ENCODE measurements around the gene SETBP1. TPM values are rescaled to one million over a fixed set of nuclear protein-coding genes. Genes with fewer than 3 reads are reported as not detected.

Gene SETBP1
- total and polyA plus RNA-seq, 4 donors, result 1.3 to 85.0 (median 24.1) TPM

GRCh38 chr18:44696892-44697291 is 16.2 kb downstream of the SETBP1 start:
- no peaks in the 10 kb centered on the region for H3K36me3 ChIP-seq (ENCODE audit: control insufficient read depth in 1 of 2, insufficient read depth in 2 of 2, low read length in 1 of 2)
- no peak overlapping the region for H3K4me3 ChIP-seq (ENCODE audit: low read length in 2 of 2)
- ATAC-seq (ENCODE audit: low FRiP score) (peak; percentile 39), DNase-seq (no peak)
- intact Hi-C loops (cut with DNase I), result no loop called here
- no peaks in the 10 kb centered on the region for H3K9me3 ChIP-seq (ENCODE audit: control insufficient read depth, low read length)
- WGBS, 2 donors, result 45 to 58% methylated on average over 9 of the region's 9 CpGs
- H3K27ac ChIP-seq (ENCODE audit: low read depth in 1 of 2, low read length in 2 of 2), result no peak overlapping the region
- peaks cover 4 to 8% of the 10 kb centered on the region in 2 donors for H3K4me1 ChIP-seq (ENCODE audit: control insufficient read depth in 1 of 2, insufficient read depth in 2 of 2, low read length in 2 of 2)
- H3K27me3 ChIP-seq (ENCODE audit: control insufficient read depth in 1 of 2, insufficient read depth in 2 of 2, low read length in 1 of 2), result no peaks in the 10 kb centered on the region

GRCh38 chr18:44697315-44697714 is 16.6 kb downstream of the SETBP1 start:
- no peak for ATAC-seq (ENCODE audit: low FRiP score)
- 66 to 79% methylated on average over 2 of the region's 2 CpGs for WGBS, 2 donors

GRCh38 chr18:44698518-44698917 is 17.8 kb downstream of the SETBP1 start:
- Histone ChIP-seq H3K36me3 (ENCODE audit: control insufficient read depth in 1 of 2, insufficient read depth in 2 of 2, low read length in 1 of 2) (no peaks in the 10 kb centered on the region), H3K27ac (ENCODE audit: low read depth in 1 of 2, low read length in 2 of 2) (no peak overlapping the region), H3K9me3 (ENCODE audit: control insufficient read depth, low read length) (no peaks in the 10 kb centered on the region), H3K27me3 (ENCODE audit: control insufficient read depth in 1 of 2, insufficient read depth in 2 of 2, low read length in 1 of 2) (no peaks in the 10 kb centered on the region), H3K4me1 (ENCODE audit: control insufficient read depth in 1 of 2, insufficient read depth in 2 of 2, low read length in 2 of 2) (peaks cover 4 to 8% of the 10 kb centered on the region in 2 donors), H3K4me3 (ENCODE audit: low read length in 2 of 2) (no peak overlapping the region)
- DNase-seq (no peak), ATAC-seq (ENCODE audit: low FRiP score) (no peak)
- intact Hi-C loops (cut with DNase I), result no loop called here
- WGBS, 2 donors, result 96 to 98% methylated on average over 5 of the region's 5 CpGs

More at GRCh38 chr18:44697315-44697714, 16.6 kb downstream of the SETBP1 start:
- no peak for DNase-seq
- intact Hi-C loops (cut with DNase I), result no loop called here
- Histone ChIP-seq H3K36me3 (ENCODE audit: control insufficient read depth in 1 of 2, insufficient read depth in 2 of 2, low read length in 1 of 2) (no peaks in the 10 kb centered on the region), H3K4me3 (ENCODE audit: low read length in 2 of 2) (no peak overlapping the region), H3K27me3 (ENCODE audit: control insufficient read depth in 1 of 2, insufficient read depth in 2 of 2, low read length in 1 of 2) (no peaks in the 10 kb centered on the region), H3K4me1 (ENCODE audit: control insufficient read depth in 1 of 2, insufficient read depth in 2 of 2, low read length in 2 of 2) (peaks cover 4 to 8% of the 10 kb centered on the region in 2 donors), H3K27ac (ENCODE audit: low read depth in 1 of 2, low read length in 2 of 2) (no peak overlapping the region), H3K9me3 (ENCODE audit: control insufficient read depth, low read length) (no peaks in the 10 kb centered on the region)

GRCh38 chr18:44699572-44700261 is 19.0 kb downstream of the SETBP1 start:
- no peaks in the 10 kb centered on the region for H3K36me3 ChIP-seq (ENCODE audit: control insufficient read depth in 1 of 2, insufficient read depth in 2 of 2, low read length in 1 of 2)
- H3K27me3 ChIP-seq (ENCODE audit: control insufficient read depth in 1 of 2, insufficient read depth in 2 of 2, low read length in 1 of 2), result no peaks in the 10 kb centered on the region
- intact Hi-C loops (cut with DNase I), result no loop called here
- 44 to 46% methylated on average over 10 of the region's 10 CpGs for WGBS, 2 donors
- no peaks in the 10 kb centered on the region for H3K9me3 ChIP-seq (ENCODE audit: control insufficient read depth, low read length)
- H3K4me1 ChIP-seq (ENCODE audit: control insufficient read depth in 1 of 2, insufficient read depth in 2 of 2, low read length in 2 of 2), result peaks cover 4 to 8% of the 10 kb centered on the region in 2 donors
- DNase-seq (no peak), ATAC-seq (ENCODE audit: low FRiP score) (no peak)
- H3K27ac ChIP-seq (ENCODE audit: low read depth in 1 of 2, low read length in 2 of 2), result peak overlapping the region; percentile 32 to 58
- H3K4me3 ChIP-seq (ENCODE audit: low read length in 2 of 2), result no peak overlapping the region

- Histone ChIP-seq H3K27ac (ENCODE audit: low read depth in 1 of 2, low read length in 2 of 2) (no peak overlapping the region), H3K27me3 (ENCODE audit: control insufficient read depth in 1 of 2, insufficient read depth in 2 of 2, low read length in 1 of 2) (no peaks in the 10 kb centered on the region), H3K9me3 (ENCODE audit: control insufficient read depth, low read length) (no peaks in the 10 kb centered on the region), H3K4me3 (ENCODE audit: low read length in 2 of 2) (no peak overlapping the region), H3K4me1 (ENCODE audit: control insufficient read depth in 1 of 2, insufficient read depth in 2 of 2, low read length in 2 of 2) (peaks cover 4 to 8% of the 10 kb centered on the region in 2 donors), H3K36me3 (ENCODE audit: control insufficient read depth in 1 of 2, insufficient read depth in 2 of 2, low read length in 1 of 2) (no peaks in the 10 kb centered on the region)
- peak; percentile 59 for ATAC-seq (ENCODE audit: low FRiP score)
- intact Hi-C loops (cut with DNase I), result no loop called here
- 35 to 37% methylated on average over 5 of the region's 5 CpGs for WGBS, 2 donors
- DNase-seq, result no peak
Measured at GRCh38 chr18:44700652-44701051, 20.0 kb downstream of the SETBP1 start.

- H3K4me3 ChIP-seq (ENCODE audit: low read length in 2 of 2), result no peak overlapping the region
- intact Hi-C loops (cut with DNase I), result no loop called here
- 87% methylated on average over 10 of the region's 10 CpGs for WGBS, 2 donors
- ATAC-seq (ENCODE audit: low FRiP score) (no peak), DNase-seq (no peak)
- no peaks in the 10 kb centered on the region for H3K27me3 ChIP-seq (ENCODE audit: control insufficient read depth in 1 of 2, insufficient read depth in 2 of 2, low read length in 1 of 2)
- H3K4me1 ChIP-seq (ENCODE audit: control insufficient read depth in 1 of 2, insufficient read depth in 2 of 2, low read length in 2 of 2), result peaks cover 2 to 6% of the 10 kb centered on the region in 2 donors
- no peaks in the 10 kb centered on the region for H3K9me3 ChIP-seq (ENCODE audit: control insufficient read depth, low read length)
- H3K27ac ChIP-seq (ENCODE audit: low read depth in 1 of 2, low read length in 2 of 2), result no peak overlapping the region
- H3K36me3 ChIP-seq (ENCODE audit: control insufficient read depth in 1 of 2, insufficient read depth in 2 of 2, low read length in 1 of 2), result no peaks in the 10 kb centered on the region
Measured at GRCh38 chr18:44701227-44701626, 20.5 kb downstream of the SETBP1 start.

- no peak for ATAC-seq (ENCODE audit: low FRiP score)
- DNase-seq, result no peak
- H3K36me3 ChIP-seq (ENCODE audit: control insufficient read depth in 1 of 2, insufficient read depth in 2 of 2, low read length in 1 of 2), result no peaks in the 10 kb centered on the region
Measured at GRCh38 chr18:44702594-44702993, 21.9 kb downstream of the SETBP1 start.

GRCh38 chr18:44704135-44704789 is 23.6 kb downstream of the SETBP1 start:
- Histone ChIP-seq H3K4me1 (ENCODE audit: control insufficient read depth in 1 of 2, insufficient read depth in 2 of 2, low read length in 2 of 2) (peaks cover 2% of the 10 kb centered on the region in 2 donors), H3K27me3 (ENCODE audit: control insufficient read depth in 1 of 2, insufficient read depth in 2 of 2, low read length in 1 of 2) (no peaks in the 10 kb centered on the region), H3K36me3 (ENCODE audit: control insufficient read depth in 1 of 2, insufficient read depth in 2 of 2, low read length in 1 of 2) (no peaks in the 10 kb centered on the region), H3K27ac (ENCODE audit: low read depth in 1 of 2, low read length in 2 of 2) (no peak overlapping the region), H3K9me3 (ENCODE audit: control insufficient read depth, low read length) (no peaks in the 10 kb centered on the region), H3K4me3 (ENCODE audit: low read length in 2 of 2) (no peak overlapping the region)
- intact Hi-C loops (cut with DNase I), result no loop called here
- WGBS, 2 donors, result 92 to 94% methylated on average over 1 of the region's 1 CpG
- DNase-seq, result no peak
- ATAC-seq (ENCODE audit: low FRiP score), result no peak

More at GRCh38 chr18:44702594-44702993, 21.9 kb downstream of the SETBP1 start:
- 97 to 100% methylated on average over 1 of the region's 1 CpG for WGBS, 2 donors
- peaks cover 0 to 2% of the 10 kb centered on the region in 2 donors for H3K4me1 ChIP-seq (ENCODE audit: control insufficient read depth in 1 of 2, insufficient read depth in 2 of 2, low read length in 2 of 2)
- no peak overlapping the region for H3K27ac ChIP-seq (ENCODE audit: low read depth in 1 of 2, low read length in 2 of 2)
- H3K27me3 ChIP-seq (ENCODE audit: control insufficient read depth in 1 of 2, insufficient read depth in 2 of 2, low read length in 1 of 2), result no peaks in the 10 kb centered on the region
- no peak overlapping the region for H3K4me3 ChIP-seq (ENCODE audit: low read length in 2 of 2)
- intact Hi-C loops (cut with DNase I), result no loop called here
- no peaks in the 10 kb centered on the region for H3K9me3 ChIP-seq (ENCODE audit: control insufficient read depth, low read length)
